Iris pigment epithelial cell (primary cell): ENCODE measurements around the gene RBMS1.
"Not testable (repeated sequence)": the region's sequence is repeated elsewhere in the genome, so short reads cannot be mapped to it uniquely, and the experiment has no call there.

ENCODE experiments used
- DNase-seq: peaks from one replicate; pipeline ENCODE4 v3.0.0-alpha.2; 2011; ENCODE audit warnings: low read depth

RBMS1 gene

GRCh38 chr2:160501370-160501769 is 7.8 kb upstream of the RBMS1 start:
- DNase-seq, result no peak

- no peak for DNase-seq
Measured at GRCh38 chr2:160499865-160500264, 6.3 kb upstream of the RBMS1 start.

GRCh38 chr2:160498137-160498536 is 4.5 kb upstream of the RBMS1 start:
- no peak for DNase-seq

GRCh38 chr2:160494201-160494644 is 616 bp upstream of the RBMS1 start:
- DNase-seq, result no peak

DNA sequence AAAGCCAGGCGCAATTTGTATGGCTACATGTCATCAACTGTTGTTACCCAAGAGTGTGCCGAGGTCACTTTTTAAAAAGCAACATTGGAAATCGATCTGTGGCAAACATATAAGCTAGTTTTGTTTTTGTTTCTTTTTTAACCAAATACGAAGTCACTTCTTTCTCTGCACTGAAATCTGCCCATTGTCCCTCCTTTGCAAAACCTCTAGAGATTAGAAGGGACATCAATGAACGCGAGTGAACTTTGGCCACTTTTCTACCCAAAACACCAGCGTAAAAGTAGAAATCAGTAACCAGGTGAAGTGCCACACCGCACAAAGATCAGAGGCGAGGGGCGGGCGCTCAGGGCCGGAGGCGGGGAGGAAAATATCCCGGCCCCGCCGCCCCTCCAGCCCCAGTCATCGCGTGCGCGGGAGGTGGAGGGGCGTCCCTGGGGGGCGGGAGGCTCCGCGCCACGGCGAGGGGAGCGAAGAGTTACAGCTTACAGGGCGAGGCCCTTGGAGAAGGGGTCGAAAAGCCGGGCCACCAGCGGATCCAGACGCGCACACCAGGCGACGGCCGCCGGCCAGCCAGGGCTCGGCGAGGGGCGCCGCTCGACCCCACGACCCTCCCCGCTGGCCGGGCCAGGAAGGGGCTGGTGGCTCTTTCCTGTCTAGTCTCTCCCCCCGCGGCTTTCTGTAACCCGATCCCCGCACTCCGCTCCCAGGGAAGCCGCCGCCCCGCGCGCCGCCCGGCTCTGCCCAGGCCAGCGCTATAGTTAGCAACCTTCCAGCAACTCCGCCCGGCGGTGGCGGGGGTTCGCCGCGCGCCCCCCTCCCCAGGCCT is 993 bp downstream of the RBMS1 start:
- DNase-seq, result peak; percentile 80

DNA sequence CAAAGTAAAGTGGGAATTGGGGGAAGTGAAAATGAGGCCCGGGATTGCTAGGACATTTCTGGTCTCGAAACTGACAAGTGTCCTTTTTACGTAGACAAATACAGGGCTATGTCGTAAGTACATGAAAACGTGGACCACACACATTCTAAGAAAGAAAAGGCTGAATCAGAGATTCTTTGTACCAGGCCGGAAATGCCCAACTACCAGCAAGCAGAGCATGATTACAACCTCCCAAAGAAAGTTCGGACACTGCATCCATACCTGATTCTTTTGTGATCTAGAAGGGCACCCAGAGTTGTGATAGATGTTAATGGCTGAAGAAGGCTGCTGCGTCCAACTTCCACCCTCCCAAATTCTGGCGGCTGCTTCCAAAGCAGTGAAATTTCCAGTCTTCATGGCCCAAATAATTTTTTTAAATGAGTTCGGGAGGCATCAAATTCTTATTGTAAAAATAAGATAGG is 1.7 kb downstream of the RBMS1 start:
- DNase-seq, result peak; percentile 82

GRCh38 chr2:160490733-160491685 is 2.6 kb downstream of the RBMS1 start:
- no peak for DNase-seq

DNA sequence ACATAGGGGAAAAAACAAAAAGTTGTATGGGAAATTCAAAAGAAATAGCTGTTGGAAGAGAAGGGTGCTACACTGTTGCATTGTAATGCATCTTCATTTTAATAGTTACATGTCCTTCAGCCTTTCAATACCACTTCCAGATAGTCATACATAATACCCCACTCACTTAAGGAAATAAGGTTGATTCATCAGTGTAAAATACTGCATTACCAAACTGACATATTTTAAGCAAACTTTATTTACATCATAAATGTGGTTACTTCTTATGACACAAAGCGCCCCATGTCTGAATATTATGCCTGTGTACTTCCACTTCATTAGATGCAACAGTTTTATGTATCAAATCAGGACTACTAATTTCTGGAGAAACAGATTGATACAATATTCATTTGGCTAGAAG is 4.5 kb downstream of the RBMS1 start:
- DNase-seq, result peak; percentile 66

DNA sequence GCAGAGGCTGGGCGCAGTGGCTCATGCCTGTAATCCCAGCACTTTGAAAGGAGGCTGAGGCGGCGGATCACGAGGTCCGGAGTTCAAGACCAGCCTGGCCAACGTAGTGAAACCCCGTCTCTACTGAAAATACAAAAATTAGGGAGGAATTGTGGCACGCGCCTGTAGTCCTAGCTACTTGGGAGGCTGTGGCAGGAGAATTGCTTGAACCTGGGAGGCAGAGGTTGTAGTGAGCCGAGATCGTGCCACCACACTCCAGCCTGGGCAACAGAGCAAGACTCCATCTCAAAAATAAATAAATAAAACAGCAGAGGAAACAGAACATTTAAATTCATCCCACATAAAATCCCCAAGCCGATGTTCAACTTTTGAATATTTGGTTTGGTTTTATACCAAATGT is 5.3 kb downstream of the RBMS1 start:
- DNase-seq, result not testable (repeated sequence)

DNA sequence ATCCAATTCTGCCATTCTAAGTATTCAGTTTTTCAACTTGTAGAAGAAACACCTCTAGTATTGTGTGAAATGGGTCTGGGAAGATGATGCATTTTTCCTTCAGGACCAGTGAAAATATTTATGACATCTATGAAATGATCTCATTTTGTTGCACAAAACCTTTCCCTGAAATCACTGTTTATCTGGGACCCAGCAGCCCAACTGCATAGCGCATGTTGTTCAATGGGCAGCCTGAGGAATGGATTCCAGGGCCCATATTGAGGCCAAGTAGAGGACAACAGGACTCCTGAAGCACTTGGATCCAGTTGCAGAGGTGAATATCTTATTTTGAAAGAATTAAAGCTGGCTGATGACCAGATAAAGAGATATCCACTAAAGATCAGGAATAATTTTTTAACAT is 7.3 kb downstream of the RBMS1 start:
- DNase-seq, result peak; percentile 64

DNA sequence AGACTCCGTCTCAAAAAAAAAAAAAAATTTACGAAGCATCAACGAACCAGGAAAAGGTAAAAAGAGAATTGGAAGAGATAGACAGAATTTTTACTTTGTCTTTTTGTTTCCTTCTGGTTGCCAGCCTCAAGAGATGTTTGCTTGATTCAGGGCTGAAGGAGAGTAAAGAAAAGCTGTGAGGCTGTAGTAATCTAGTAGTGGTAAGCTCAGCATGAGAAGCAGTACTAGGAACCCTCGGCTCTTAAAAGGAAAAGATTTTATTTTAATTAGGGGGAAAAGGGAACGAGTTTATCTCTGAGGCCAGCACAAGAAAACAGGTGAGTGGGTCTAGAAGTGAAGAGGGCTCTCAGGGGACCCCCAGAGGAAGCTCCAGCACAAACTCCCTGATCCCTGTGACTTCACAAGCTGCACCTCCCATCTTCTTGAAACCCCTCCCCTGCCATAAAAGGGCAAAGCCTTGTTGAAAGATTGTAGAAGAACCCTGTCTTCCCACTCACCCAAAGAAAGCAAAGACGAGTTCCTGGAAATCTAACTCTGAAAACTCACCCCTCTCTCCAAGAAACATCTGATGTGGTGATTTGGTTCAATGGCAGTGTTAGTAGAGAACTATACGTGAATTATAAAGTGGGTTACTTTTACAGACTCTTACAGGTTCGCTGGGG is 8.6 kb downstream of the RBMS1 start:
- no peak for DNase-seq

DNA sequence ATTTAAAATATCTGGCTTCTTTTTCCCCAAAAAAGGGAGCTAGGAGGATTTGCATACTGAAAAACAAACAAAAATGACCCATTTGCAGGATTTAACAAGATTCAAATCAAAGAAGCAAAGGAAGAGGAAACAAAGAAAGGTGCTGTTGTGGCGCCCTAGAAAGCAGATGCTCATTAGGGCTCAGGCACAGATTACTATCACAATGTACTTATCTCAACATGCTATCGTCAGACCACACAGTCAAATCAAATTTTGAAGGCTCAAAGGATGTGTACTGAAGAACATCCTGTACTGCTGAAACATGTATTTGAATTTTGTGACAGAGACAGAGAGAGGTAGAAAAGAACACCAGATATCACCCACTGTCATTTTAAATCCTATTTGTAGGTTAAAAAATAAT is 10.9 kb downstream of the RBMS1 start:
- no peak for DNase-seq

GRCh38 chr2:160479269-160479668 is 14.3 kb downstream of the RBMS1 start:
- DNase-seq, result no peak

GRCh38 chr2:160478660-160479059 is 14.9 kb downstream of the RBMS1 start:
- DNase-seq, result no peak

- DNase-seq, result peak; percentile 76
Measured at GRCh38 chr2:160477032-160477431, 16.6 kb downstream of the RBMS1 start.

DNA sequence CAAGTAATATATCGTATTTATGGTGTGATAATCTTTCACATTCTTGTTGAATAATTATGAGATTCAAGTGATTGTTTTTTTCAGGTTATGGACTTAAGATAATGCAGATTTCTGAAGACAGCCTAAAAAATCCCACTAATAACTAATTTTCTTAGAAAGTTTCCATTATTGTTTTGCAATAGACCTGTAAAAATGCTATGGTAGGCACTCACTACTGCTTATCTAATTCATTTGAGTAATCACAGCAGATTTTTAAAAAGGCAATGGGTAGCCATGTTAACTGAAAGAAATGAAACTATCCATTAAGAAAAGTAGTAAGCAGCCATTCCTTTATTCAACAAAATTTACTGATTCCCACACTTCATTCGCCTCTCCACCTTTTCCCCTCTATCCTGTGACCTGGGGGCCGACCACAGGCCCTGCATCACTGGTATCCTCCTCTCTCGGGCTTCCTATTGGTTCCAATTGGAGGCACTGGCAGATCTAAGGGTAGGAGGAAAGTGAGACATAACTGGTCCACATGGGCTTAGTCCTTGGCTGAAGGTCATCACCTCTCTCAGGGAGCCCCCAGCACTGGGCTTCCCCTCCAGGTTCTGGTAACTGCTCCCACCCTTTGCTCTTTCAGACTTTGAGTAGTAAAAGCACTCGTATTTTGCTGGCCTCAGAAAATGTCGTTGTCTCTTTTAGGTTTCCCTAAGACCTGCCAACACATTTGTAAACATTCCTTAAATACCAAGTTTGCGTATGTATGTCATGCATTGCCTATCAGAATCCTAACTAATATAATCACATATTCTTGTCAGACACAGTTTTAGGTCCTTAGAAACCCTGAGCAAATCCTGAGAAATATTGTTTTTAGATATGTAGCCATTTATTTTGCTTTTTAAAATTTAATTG is 18.5 kb downstream of the RBMS1 start:
- DNase-seq, result peak; percentile 58

GRCh38 chr2:160474319-160474645 is 19.3 kb downstream of the RBMS1 start:
- peak; percentile 88 for DNase-seq

- no peak for DNase-seq
Measured at GRCh38 chr2:160473468-160474318, 19.9 kb downstream of the RBMS1 start.

DNA sequence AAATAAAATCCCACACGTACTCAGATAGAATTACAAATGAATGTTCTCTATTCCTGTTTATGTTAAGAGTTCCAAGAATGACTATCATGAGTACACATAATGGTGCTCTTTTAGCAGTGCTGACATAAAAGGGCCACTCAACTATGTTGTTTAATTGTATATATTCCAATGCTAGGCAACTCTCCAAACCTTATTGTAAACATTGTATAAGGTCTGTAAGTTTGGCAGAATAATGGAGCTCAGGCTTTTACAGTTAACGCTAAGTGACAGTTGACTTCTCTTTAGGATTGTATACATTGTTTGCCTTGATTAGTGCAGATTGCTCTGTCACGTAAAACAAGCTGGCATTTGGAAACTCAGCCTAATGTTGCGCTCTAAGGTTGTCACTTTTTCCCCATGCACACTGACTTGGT is 20.8 kb downstream of the RBMS1 start:
- peak; percentile 78 for DNase-seq

GRCh38 chr2:160471950-160472349 is 21.7 kb downstream of the RBMS1 start:
- DNase-seq, result no peak
